ENCODE measurements around the gene IFNL1.

GRCh38 chr19:39262496-39262895, 33.7 kb upstream of the IFNL1 start:
- TF ChIP-seq CTCF (IDR thresholded peaks at IDR 0.05; ENCODE audit: low read length) (no peak), EZH2 (IDR thresholded peaks at IDR 0.05; ENCODE audit: borderline replicate concordance, low read length) (no peak)

All from OCI-LY1 (cell line).